Fibroblast of gingiva (primary cell): ENCODE results near the gene UQCR10.

Experiments
- DNase-seq: peaks from one replicate; pipeline ENCODE4 v3.0.0-alpha.2; 2011; ENCODE audit warnings: low read depth

The UQCR10 gene

DNA sequence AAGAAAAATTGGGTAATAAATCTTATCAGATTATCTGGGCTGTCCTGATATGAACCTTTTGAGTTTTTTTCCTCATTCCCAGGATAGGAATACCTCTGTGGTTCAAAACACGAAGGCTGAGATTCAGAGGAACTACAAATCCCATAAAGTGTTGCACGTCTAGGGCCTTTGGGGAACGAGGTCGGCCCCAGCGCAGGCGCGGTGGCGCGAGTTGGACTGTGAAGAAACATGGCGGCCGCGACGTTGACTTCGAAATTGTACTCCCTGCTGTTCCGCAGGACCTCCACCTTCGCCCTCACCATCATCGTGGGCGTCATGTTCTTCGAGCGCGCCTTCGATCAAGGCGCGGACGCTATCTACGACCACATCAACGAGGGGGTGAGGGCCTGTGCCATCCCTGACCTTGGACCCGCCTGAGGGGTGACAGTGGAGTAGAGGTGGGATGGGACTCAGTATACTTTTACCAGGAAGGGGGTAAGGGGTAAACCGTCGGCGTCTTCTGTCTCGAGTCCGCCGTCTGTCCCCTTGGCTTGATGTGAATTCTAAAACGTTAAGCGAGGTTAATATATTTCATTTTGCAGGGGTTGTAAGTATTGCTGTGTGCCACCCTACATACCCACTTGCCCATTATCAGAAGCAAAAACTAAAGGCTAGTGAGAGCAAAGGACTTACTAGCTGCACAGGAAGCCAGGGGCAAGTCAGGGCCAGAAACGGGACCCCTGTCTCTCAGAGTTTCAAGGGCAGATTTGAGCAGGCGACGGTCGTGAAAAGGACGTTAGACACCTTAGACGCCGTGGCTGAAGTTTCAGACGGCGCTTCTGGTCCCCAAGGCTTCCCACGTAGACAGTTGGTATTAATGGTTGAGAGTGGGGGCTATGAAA, at the start of gene UQCR10:
Gene UQCR10, plus strand, starts transcription at position 199 of the 881 bp plus-strand sequence. Its CDS starts 30 bp downstream, at position 229.
- peak; percentile 87 for DNase-seq

DNA sequence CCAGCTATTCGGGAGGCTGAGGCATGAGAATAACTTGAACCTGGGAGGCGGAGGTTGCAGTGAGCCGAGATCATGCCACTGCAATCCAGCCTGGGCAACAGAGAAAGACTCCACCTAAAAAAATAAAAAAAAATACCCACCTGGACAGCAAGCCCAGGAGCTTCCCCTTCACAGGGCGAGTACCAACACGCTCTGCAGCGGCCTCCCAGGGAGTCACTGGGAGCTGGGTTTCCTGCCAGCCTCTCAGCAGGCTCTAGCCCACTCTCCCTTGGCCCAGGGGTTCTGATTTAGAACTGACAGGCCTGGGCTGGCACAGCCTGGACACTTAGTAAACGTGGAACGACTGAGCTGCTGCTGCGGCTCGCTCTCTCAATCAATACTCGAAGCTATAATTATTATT, 49.4 kb upstream of the UQCR10 start:
- DNase-seq: no peak

DNA sequence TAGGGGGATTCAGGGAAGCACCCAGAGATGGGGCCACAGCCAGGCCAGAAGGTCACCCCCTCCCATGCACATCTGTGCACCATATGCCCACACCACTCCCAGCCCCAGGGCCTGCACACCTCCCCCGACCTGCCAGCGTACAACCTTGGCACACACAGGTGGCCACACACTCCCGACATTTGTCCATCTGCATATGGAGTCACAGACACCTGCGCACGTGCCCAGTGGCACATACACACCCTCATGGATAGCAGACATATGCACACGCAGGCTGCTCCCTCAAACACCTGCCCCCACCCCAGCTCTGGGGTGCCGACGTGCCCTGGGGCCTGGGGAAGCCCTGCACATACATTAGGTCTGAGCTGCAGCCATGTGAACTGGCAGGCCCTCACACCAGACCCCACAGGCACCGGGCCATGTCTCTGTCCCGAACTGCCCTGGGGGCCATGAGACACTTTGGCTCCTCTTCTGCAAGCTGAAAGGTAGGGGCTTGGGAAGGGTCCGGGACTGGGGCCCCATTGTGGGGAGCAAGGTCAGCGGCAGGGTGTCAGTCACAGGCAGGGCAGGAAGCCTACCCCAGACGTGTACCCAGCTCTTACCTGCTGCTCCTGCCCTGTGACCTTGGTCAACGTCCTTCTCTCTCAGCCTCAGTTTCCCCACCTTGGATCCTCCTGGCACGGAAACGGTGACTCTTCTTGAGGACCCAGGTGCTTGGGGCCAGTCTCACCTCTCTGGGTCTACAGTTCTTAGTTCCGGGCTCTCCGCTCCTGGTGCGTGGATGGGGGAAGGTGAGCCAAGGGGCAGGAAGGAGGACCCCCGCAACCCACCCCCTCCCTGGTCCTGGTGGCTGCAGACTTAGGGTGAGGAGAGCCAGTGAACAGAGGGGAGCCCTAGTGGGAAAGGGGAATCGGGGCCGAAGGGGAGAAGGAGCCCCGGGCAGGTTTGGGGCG, 47.9 kb upstream of the UQCR10 start:
- no peak for DNase-seq

DNA sequence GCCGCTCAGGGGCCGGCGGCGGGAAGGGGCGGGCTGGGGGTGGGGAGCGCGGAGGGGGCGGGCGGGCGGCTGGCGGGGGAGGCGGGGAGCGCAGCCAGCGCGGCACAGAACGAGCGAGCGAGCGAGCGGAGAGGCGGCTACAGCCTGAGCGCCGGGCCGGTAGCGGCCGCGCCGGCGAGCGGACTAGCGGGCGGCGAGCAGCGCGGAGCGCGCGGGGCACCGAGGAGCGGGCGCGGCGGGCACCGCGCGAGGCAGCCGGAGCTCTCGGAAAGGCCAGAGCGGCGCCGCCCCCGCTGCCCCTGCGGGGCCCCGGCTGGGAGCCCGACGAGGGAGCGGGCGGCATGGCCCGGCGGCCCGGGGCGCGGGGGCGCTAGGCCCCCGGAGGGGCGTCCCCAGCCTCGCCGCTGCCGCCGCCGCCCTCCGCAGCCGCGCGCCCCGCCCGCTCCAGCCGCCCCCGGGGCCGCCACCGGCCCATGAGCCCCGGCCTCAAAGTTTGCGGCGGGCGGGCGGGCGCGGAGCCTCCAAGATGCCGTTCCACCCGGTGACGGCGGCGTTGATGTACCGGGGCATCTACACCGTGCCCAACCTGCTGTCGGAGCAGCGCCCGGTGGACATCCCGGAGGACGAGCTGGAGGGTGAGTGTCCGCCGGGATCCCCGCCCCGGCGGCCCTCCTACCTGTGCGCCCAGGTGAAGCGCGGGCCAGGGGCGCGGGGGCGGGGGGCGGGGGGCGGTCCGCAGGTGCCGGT, 47.1 kb upstream of the UQCR10 start, which contains the start of gene CABP7:
Gene CABP7, plus strand, starts transcription at position 105 of the 747 bp plus-strand sequence. Its CDS starts 422 bp downstream, at position 527.
- DNase-seq: no peak

DNA sequence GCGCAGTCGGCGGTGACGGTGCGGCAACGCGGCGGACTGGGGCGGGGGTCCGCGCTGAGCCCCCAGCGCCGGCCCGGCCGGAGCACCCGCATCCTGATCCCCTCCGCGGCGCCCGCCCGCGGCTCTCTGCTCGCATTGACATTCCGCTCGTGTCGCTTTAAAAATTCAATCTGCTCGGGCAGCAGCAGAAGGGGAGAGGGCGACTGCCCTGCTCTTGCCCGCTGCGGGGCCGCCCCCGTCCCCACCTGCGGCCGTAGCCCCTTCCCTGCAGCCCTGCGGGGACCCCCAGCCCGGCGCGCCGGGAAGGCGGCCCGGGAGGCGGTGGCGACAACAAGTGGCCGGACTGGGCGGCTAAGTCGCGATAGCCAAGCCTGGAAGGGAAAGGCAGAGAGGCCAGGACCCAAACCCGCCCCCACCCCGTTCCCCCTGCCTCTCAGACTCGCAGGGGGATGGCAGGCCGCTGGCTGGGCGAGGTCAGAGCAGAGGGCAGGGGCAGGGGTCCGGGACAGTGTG, 46.3 kb upstream of the UQCR10 start:
- no peak for DNase-seq

DNA sequence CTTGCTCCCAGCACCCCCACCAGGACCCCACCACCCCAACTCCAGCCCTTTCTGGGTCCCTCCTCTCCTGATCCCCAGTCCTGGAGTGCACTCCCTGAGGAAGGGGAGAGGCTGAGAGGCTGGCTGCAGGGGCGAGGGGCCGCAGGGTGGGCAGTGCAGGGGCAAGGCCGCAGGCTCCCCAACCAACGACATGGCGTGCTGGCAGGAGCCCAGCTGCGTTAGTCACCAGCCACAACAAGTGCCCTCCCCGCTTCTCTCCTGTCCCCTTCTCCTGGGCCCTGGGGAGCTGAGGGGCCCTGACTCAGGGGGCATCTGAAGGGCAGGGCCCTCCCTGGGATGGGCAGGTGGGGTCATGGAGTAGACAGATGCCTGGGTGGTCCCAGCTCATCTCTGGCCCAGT, 45.0 kb upstream of the UQCR10 start:
- DNase-seq: no peak

DNA sequence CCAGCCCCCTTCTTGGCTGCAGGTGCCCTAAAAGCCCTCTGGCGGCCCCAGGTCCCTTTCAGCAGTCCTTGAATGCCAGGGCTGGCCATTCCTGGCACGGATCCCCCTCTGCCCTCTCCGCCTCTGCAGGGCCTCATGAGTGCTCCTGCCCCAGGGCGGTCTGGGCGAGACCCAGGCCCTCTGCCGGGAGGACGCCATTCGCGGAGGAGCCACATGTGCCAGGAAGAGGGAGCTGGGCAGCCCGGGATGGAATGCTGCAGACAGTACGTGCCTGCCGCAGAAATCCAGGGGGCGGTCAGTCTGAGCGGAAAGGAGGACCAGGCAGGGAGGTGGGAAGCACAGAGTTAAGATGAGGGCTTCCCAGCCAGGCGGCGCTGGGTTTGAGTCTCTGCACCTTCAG, 44.6 kb upstream of the UQCR10 start:
- no peak for DNase-seq

DNA sequence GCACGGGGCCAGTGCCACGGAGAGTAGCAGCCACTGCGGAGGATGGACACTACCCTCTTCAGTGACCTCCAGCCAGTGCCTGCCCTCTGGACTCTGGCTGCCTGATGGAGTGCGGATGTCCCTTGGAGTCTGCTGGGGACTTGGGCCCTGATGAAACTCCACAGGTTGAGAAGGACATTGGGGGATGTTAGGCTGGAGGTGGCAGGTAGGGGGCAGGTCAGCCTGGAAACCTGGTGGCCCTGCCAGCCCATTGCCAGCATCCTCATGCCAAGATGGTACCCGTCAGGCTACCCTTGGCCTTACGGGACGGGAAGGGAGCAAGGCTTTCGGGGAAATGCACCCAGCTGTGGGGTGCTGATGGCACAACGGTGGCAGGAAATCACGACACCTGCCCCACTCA, 43.4 kb upstream of the UQCR10 start:
- DNase-seq: no peak

DNA sequence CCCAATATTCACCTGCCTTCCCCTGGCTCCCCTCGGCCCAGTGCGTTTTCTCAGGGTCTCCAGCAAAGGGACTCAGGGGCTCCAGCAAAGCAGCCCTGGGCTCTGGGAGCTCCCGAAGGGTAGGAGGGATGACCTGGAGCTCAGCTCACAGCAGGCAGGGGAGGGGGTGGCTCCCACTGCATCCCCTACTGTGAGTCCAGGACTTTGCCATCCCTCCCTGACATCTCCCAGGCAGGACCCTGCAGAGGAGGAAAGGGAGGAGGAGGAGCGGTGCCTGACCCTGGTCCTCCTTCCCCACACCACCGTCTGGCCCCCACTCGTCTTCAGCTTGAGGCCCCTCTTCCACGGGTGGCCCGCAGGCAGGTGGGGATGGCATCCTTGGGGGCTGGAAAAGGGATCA, 42.3 kb upstream of the UQCR10 start:
- no peak for DNase-seq

DNA sequence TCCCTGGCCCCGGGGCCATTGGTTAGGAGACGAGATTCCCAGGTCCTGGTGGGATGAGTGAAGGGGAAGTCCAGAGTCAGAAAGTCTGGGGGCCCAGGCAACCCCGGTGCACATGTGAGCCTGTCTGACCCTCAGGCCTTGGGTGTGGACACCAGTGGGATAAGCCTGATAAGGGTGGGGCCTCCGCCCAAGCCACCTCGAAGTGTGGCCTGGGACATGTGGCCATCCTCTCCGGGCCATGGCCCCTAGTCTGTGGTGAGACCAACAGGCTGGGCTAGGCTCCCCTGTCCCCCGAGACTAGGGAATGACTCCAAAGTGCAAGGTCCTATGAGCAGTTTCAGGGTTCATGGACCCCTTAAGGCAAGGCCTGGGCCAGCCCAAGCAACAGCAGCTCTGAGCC, 41.1 kb upstream of the UQCR10 start:
- DNase-seq: no peak

DNA sequence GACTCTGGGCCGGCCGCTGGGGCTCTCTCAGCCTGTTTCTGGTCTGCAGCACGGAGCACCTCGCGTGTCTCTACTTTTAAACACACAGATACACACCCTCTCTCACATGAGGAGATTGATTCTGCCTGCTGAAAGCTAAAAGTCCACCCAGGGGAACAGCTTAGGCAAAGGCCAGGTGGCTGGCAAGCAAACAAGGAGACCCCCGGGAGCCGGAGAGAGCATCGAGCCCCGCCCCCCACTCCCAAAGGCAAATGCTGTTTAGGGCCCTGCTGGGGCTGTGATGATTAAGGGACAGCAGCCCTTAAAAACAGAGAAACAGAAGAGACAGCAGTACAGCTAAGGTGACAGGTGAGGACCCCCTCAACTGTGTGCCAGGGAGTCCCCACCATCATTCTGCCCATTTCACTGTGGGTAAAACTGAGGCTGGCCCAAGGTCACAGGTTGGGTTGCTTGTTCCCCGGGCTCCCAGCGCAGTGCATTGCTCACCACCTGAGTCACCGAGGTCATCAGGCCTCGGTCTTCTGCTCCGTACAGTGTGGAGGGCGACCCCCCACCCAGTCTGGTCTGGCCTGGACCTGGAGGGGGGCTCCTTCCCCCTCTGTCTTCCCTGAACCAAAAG, 40.5 kb upstream of the UQCR10 start:
- no peak for DNase-seq

DNA sequence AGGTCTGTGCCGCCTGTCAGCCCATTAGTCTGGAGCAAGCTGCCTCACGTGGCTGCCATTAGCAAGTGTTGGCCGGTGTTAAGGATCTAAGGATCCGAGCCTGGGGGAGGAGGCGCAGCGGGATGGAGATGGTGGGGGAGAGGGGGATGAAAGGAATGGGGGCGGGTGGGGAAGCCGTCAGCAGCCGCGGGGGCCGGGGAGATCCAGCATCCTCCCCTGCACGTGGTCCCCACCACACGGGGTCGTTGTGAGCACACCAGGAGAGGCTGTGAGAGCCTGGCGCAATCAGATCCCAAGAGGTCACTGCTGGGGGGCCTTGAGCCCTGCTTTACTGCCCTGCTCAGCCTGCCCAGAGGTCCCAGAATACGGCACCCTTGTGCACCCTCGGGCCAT, 40.0 kb upstream of the UQCR10 start:
- DNase-seq: peak; percentile 40

DNA sequence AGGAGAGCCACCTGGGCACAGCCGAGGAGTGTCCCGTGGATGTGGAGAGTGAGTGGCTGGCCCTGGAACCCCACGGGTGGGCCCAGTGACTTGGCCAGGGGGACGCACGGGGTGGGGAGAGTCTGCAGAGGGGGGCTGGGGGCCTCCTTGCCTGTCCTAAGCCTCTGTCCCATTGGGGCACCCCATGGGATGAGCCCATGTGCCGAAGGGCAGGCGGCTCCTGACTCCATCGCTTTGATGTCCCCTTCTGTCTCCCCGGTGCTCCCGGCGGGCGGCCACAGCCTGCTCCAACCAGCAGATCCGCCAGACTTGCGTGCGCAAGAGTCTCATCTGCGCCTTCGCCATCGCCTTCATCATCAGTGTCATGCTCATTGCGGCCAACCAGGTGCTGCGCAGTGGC, 38.0 kb upstream of the UQCR10 start:
- no peak for DNase-seq

DNA sequence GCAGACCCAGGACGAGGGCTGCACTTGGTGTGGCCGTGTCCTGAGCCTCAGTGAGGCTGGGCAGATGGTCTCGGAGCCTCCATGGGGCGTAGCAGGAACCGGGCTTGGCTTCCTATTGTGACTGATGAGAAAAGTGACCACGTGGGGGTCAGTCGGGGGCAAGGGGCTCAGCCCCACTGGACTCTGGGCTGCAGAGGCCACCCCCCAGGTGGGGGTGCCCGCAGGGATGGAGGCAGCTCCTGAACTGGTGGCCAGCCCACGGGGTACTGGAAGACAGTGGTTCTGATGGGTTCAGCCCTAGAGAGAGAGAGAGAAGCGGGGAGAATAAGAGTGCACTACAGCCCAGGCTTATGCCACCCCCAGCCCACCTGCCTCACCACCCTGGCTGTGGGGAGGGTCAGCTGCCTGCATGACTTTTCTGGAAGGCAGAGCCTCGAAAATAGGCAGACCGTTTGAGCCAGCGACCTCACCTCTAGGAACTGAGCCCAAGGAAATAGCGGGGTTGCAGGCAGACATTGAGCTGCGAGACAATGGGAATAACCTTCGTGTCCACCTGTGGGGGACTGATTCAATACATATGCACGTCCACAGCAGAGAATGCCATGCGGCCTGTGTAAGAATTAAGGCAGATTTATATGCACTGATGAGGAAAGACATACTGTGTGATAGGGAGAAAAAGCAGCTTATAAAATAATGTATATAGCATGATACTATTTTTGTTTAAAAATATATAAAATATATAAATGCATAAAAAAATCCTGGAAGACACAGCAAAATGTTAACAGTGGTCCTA, 35.9 kb upstream of the UQCR10 start:
- DNase-seq: no peak

DNA sequence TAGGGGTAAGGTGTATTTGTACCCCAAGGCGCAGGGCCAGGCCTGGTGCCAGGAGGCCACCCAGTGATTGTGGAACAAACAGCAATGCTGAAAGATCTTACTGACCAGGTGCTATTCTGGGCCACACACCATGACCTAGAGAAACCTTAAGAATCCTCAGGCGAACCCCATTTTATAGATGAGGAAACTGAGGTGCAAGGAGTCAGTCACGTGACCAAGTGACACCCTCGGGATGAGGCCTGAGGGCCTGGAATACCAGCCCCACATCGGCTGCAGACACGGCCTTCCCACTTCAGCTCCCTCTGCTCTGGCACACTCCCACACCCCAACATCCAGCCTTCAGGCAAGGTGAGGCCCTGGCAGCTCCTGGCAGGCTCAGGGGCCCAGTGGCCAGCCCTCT, 34.3 kb upstream of the UQCR10 start:
- DNase-seq: no peak

DNA sequence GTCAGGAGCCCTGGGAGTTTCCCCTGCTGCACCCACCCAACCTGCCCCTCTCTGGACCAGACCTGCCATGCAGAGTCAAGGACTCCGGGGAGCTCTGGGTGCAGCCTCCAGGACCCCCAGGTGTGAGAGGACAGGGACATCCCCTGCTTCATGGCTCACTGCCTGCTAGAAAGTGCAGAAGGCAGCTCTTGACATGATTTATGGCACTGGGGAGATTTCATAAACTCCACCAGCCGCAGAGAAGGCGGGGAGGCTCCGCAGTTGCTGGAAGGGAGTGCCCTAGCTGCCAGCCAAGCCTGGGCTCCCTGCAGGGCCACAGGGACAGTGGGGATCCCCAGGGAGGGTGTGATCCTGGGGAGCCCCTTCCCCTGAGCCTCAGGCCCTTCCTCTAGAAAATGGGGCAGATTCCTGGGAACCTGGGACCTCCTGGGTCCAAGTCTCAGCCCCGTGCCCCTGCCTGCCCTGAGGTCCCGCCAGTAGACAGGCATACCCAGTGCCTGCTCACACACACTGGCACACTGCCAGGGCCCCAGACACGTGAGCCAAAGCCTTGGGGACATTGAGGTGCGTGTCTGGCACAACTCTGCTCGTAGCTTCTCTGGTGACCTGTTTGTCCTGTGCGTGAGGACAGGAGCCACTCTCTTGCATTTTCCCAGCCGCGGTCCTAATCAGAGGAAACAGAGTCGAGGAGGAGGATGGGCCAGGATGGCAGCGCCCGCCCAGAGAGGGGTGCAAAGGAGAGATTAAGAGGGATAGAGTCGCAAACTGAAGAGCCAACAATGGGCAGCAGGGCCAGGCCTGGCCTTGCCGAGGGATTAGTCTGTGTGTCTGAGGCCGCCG, 33.6 kb upstream of the UQCR10 start:
- no peak for DNase-seq

DNA sequence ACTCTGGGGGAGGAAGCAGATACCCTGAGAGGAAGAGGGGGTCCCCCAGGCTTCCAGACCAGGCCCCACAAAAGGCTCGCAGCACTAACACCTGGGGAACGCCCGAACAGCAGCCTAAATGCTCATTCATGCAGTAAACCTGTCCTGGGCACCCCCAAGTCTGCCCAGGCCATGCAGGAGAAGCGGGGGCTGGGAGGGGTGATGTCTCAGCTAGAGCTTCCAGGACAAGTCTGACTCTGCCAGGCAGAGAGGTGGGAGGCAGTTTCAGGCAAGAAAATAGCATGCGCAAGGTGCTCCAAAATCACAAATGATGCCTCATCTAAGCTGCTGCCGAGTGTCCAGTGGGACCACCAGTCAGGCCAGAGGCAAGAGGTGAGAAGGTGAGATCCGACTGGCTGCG, 32.8 kb upstream of the UQCR10 start:
- no peak for DNase-seq

DNA sequence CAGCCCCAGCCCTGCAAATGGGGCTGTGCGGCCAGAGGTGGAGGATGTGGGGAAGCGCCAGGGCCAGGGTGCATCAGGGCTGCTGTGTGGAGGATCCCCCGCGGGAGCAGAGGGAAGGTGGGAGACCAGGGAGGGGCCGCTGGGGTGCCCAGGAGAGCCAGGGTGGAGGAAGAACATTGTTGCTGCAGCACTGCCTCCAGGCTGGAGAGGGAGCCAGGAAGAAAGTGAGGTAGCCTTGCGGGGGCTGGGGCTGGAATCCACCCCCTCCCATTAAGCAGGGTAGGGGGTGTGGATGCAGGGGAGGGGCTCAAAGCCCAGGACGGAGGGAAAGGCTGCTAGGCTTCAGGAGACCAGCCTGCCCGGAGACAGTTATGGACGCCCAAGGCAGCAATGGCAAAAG, 32.3 kb upstream of the UQCR10 start:
- DNase-seq: no peak

DNA sequence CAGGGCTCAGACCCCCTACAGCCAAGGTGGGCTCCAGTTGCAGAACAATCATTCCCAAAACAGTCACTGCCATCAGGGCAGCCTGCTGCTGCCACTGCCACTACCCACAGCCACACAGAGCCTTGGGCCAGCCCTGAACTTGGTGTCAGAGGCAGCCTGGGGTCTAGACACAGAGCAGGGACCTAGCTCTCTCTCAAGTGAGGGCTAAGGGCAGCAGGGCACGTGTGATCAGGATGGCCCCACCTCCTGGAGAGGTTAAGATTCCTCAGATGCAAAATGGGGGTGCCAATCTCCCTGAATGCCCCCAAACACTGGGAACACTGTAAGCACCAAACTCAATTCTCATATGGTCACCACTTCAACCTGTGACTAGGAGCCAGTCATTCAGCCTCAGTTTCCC, 31.8 kb upstream of the UQCR10 start:
- DNase-seq: no peak
